SK-N-SH (cell line): Measurements from ENCODE around the gene DNAJC18.

ENCODE experiments used
- FOSL2 ChIP-seq: IDR thresholded peaks from 2 replicates; pipeline ENCODE4 v1.4.0; 2012; ENCODE audit warnings: low read depth, mild to moderate bottlenecking, moderate library complexity, borderline replicate concordance
- GABPA ChIP-seq: IDR thresholded peaks from 2 replicates; pipeline ENCODE4 v1.4.0; 2012; ENCODE audit warnings: low read depth, mild to moderate bottlenecking
- JUND ChIP-seq: IDR thresholded peaks from 2 replicates; pipeline ENCODE4 v1.4.0; 2012
- NRF1 ChIP-seq: IDR thresholded peaks from 2 replicates; pipeline ENCODE4 v1.6.1; 2012; ENCODE audit warnings: low read depth, mild to moderate bottlenecking, low read length
- POLR2AphosphoS5 ChIP-seq: IDR thresholded peaks from 2 replicates; pipeline ENCODE4 v1.6.1; 2012; ENCODE audit warnings: low read depth, low read length
- RCOR1 ChIP-seq: fragments of 150-350 bp; IDR thresholded peaks from 2 replicates; pipeline ENCODE4 v1.6.1; 2017; ENCODE audit warnings: antibody characterized with exemption, low read length
- SIN3A ChIP-seq: IDR thresholded peaks from 2 replicates; pipeline ENCODE4 v1.6.1; 2012; ENCODE audit warnings: low read depth, mild to moderate bottlenecking, low read length, moderate library complexity, borderline replicate concordance
- YY1 ChIP-seq: IDR thresholded peaks from 2 replicates; pipeline ENCODE4 v1.4.0; 2012; ENCODE audit warnings: low read depth, mild to moderate bottlenecking
- TF ChIP-seq, protein P1 (sequence below): IDR thresholded peaks from 2 replicates; pipeline ENCODE4 v1.4.0; 2012; ENCODE audit warnings: low read depth
- TF ChIP-seq, protein P2 (sequence below): fragments of 200-600 bp; sonication (generic); IDR thresholded peaks from 2 replicates; pipeline ENCODE4 v1.6.1; 2017; ENCODE audit warnings: antibody characterized with exemption, mild to moderate bottlenecking, moderate library complexity
- TF ChIP-seq, protein P3 (sequence below): IDR thresholded peaks from 2 replicates; pipeline ENCODE4 v1.4.0; 2012; ENCODE audit warnings: low read depth, borderline replicate concordance
- TF ChIP-seq, protein P4 (sequence below): IDR thresholded peaks from 2 replicates; pipeline ENCODE4 v1.4.0; 2012; ENCODE audit warnings: low read depth, borderline replicate concordance

DNA sequence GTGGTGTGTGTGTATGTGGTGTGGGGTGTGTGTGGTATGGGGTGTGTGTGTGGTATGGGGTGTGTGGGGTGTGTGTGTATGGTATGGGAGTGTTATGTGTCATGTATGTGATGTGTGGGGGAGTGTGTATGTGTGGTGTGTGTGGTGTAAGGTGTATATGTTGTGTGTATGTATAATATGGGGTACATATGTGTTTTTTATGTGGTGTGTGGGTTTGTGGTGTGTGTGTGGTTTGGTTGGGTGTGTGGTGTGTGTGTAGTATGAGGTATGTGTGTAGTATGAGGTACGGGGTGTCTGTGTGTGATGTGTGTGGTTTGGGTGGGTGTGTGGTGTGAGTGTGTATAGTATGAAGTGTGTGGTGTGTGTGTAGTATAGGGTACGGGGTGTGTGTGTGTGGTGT is 11.9 kb upstream of the DNAJC18 start:
- TF ChIP-seq, protein P1, sequence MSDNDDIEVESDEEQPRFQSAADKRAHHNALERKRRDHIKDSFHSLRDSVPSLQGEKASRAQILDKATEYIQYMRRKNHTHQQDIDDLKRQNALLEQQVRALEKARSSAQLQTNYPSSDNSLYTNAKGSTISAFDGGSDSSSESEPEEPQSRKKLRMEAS = no peak
- TF ChIP-seq, protein P2, sequence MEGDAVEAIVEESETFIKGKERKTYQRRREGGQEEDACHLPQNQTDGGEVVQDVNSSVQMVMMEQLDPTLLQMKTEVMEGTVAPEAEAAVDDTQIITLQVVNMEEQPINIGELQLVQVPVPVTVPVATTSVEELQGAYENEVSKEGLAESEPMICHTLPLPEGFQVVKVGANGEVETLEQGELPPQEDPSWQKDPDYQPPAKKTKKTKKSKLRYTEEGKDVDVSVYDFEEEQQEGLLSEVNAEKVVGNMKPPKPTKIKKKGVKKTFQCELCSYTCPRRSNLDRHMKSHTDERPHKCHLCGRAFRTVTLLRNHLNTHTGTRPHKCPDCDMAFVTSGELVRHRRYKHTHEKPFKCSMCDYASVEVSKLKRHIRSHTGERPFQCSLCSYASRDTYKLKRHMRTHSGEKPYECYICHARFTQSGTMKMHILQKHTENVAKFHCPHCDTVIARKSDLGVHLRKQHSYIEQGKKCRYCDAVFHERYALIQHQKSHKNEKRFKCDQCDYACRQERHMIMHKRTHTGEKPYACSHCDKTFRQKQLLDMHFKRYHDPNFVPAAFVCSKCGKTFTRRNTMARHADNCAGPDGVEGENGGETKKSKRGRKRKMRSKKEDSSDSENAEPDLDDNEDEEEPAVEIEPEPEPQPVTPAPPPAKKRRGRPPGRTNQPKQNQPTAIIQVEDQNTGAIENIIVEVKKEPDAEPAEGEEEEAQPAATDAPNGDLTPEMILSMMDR = no peak
- no peak for TF ChIP-seq FOSL2
- no peak for TF ChIP-seq SIN3A
- TF ChIP-seq, protein P3, sequence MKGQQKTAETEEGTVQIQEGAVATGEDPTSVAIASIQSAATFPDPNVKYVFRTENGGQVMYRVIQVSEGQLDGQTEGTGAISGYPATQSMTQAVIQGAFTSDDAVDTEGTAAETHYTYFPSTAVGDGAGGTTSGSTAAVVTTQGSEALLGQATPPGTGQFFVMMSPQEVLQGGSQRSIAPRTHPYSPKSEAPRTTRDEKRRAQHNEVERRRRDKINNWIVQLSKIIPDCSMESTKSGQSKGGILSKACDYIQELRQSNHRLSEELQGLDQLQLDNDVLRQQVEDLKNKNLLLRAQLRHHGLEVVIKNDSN = no peak
- TF ChIP-seq POLR2AphosphoS5 = no peak
- TF ChIP-seq, protein P4, sequence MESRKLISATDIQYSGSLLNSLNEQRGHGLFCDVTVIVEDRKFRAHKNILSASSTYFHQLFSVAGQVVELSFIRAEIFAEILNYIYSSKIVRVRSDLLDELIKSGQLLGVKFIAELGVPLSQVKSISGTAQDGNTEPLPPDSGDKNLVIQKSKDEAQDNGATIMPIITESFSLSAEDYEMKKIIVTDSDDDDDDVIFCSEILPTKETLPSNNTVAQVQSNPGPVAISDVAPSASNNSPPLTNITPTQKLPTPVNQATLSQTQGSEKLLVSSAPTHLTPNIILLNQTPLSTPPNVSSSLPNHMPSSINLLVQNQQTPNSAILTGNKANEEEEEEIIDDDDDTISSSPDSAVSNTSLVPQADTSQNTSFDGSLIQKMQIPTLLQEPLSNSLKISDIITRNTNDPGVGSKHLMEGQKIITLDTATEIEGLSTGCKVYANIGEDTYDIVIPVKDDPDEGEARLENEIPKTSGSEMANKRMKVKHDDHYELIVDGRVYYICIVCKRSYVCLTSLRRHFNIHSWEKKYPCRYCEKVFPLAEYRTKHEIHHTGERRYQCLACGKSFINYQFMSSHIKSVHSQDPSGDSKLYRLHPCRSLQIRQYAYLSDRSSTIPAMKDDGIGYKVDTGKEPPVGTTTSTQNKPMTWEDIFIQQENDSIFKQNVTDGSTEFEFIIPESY = no peak
- no peak for TF ChIP-seq RCOR1
- TF ChIP-seq YY1 = no peak
- TF ChIP-seq JUND = no peak
- no peak for TF ChIP-seq NRF1
- no peak for TF ChIP-seq GABPA
